Measurements from ENCODE around the gene RDX. TPM values are rescaled to one million over a fixed set of nuclear protein-coding genes. Genes with fewer than 3 reads are reported as not detected.
A peak's percentile ranks its signal among the peaks of the same experiment; 100 is the strongest.

Gene RDX
- total and polyA plus RNA-seq, 10 of the 15 experiments (the other 5 are each of a cell fraction or from before 2014, with no cell fraction given): 24.6 to 62.2 (median 47.8) TPM

GRCh38 chr11:110295531-110296225, 736 bp downstream of the RDX start (continued):
- TF ChIP-seq SRF (IDR thresholded peaks at IDR 0.05; ENCODE audit: low read depth in 2 of 2, low read length in 2 of 2): no peak
- TF ChIP-seq, protein P1, sequence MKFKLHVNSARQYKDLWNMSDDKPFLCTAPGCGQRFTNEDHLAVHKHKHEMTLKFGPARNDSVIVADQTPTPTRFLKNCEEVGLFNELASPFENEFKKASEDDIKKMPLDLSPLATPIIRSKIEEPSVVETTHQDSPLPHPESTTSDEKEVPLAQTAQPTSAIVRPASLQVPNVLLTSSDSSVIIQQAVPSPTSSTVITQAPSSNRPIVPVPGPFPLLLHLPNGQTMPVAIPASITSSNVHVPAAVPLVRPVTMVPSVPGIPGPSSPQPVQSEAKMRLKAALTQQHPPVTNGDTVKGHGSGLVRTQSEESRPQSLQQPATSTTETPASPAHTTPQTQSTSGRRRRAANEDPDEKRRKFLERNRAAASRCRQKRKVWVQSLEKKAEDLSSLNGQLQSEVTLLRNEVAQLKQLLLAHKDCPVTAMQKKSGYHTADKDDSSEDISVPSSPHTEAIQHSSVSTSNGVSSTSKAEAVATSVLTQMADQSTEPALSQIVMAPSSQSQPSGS (IDR thresholded peaks at IDR 0.05; ENCODE audit: low read length): peak; percentile 28; the same call in 1 of the 2 replicates
- TF ChIP-seq SPI1 (IDR thresholded peaks at IDR 0.05; ENCODE audit: borderline replicate concordance, insufficient read depth, low read depth, low read length): no peak
- TF ChIP-seq SIN3A (IDR thresholded peaks at IDR 0.05; ENCODE audit: low read depth, low read length): no peak; the same call in 1 of the 2 replicates
- TF ChIP-seq NBN (IDR thresholded peaks at IDR 0.05): peak; percentile 37; the same call in 1 of the 2 replicates
- no peak for TF ChIP-seq MEF2A (IDR thresholded peaks at IDR 0.05; ENCODE audit: insufficient read depth, low read depth, low read length)
- TF ChIP-seq CREM (IDR thresholded peaks at IDR 0.05; ENCODE audit: low read depth): no peak
- no peak for TF ChIP-seq NFYA (IDR thresholded peaks at IDR 0.05; ENCODE audit: borderline replicate concordance, low read depth, low read length)
- TF ChIP-seq, protein P2, sequence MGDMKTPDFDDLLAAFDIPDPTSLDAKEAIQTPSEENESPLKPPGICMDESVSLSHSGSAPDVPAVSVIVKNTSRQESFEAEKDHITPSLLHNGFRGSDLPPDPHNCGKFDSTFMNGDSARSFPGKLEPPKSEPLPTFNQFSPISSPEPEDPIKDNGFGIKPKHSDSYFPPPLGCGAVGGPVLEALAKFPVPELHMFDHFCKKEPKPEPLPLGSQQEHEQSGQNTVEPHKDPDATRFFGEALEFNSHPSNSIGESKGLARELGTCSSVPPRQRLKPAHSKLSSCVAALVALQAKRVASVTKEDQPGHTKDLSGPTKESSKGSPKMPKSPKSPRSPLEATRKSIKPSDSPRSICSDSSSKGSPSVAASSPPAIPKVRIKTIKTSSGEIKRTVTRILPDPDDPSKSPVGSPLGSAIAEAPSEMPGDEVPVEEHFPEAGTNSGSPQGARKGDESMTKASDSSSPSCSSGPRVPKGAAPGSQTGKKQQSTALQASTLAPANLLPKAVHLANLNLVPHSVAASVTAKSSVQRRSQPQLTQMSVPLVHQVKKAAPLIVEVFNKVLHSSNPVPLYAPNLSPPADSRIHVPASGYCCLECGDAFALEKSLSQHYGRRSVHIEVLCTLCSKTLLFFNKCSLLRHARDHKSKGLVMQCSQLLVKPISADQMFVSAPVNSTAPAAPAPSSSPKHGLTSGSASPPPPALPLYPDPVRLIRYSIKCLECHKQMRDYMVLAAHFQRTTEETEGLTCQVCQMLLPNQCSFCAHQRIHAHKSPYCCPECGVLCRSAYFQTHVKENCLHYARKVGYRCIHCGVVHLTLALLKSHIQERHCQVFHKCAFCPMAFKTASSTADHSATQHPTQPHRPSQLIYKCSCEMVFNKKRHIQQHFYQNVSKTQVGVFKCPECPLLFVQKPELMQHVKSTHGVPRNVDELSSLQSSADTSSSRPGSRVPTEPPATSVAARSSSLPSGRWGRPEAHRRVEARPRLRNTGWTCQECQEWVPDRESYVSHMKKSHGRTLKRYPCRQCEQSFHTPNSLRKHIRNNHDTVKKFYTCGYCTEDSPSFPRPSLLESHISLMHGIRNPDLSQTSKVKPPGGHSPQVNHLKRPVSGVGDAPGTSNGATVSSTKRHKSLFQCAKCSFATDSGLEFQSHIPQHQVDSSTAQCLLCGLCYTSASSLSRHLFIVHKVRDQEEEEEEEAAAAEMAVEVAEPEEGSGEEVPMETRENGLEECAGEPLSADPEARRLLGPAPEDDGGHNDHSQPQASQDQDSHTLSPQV (IDR thresholded peaks at IDR 0.05): no peak
- no peak for TF ChIP-seq CBX3 (IDR thresholded peaks at IDR 0.05; ENCODE audit: borderline replicate concordance, low read depth)
- TF ChIP-seq CHD1 (IDR thresholded peaks at IDR 0.05; ENCODE audit: low read depth, low read length): no peak; the same call in 1 of the 2 replicates
- TF ChIP-seq SP1 (IDR thresholded peaks at IDR 0.05; ENCODE audit: low read depth, low read length): no peak
- no peak for TF ChIP-seq HDGF (IDR thresholded peaks at IDR 0.05)
- no peak for TF ChIP-seq ZNF207 (IDR thresholded peaks at IDR 0.05; ENCODE audit: borderline replicate concordance)
- no peak for TF ChIP-seq HSF1 (IDR thresholded peaks at IDR 0.05; ENCODE audit: low read depth, low read length)
- TF ChIP-seq YBX1 (IDR thresholded peaks at IDR 0.05): no peak
- TF ChIP-seq EGR1 (IDR thresholded peaks at IDR 0.05; ENCODE audit: borderline replicate concordance in 1 of 2, low read depth in 2 of 2, low read length in 2 of 2): no peak
- TF ChIP-seq ZNF274 (IDR thresholded peaks at IDR 0.05; ENCODE audit: insufficient read depth, insufficient read length): no peak
- no peak for TF ChIP-seq SUPT20H (IDR thresholded peaks at IDR 0.05; ENCODE audit: borderline replicate concordance, control insufficient read depth, low read depth, low read length)
- peak; percentile 39; the same call in 1 of the 2 replicates for TF ChIP-seq ZNF384 (IDR thresholded peaks at IDR 0.05; ENCODE audit: borderline replicate concordance, low read depth, low read length)
- TF ChIP-seq ESRRA (IDR thresholded peaks at IDR 0.05; ENCODE audit: low read length): no peak
- TF ChIP-seq, protein P3, sequence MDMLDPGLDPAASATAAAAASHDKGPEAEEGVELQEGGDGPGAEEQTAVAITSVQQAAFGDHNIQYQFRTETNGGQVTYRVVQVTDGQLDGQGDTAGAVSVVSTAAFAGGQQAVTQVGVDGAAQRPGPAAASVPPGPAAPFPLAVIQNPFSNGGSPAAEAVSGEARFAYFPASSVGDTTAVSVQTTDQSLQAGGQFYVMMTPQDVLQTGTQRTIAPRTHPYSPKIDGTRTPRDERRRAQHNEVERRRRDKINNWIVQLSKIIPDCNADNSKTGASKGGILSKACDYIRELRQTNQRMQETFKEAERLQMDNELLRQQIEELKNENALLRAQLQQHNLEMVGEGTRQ (IDR thresholded peaks at IDR 0.05; ENCODE audit: borderline replicate concordance, low read depth, low read length): no peak
- TF ChIP-seq RCOR1 (conservative IDR thresholded peaks at IDR 0.05; ENCODE audit: low read depth, low read length): no peak
